Lung (tissue), 12 donors: ENCODE measurements around the gene KRTAP4-6. TPM values are rescaled to one million over a fixed set of nuclear protein-coding genes. Genes with fewer than 3 reads are reported as not detected.

Experiments
- ATAC-seq: fragments of 200-7000 bp; cut with Tn5 transposase; one replicate; pipeline ENCODE4 v1.9.1; 2020; ENCODE audit warnings: moderate number of reproducible peaks; ENCODE audit not compliant: insufficient read depth, low FRiP score
- DNase-seq, 3 donors: peaks; one replicate each; pipeline ENCODE4 v3.0.0-alpha.2; 2013 to 2017
- H3K27ac ChIP-seq, 2 donors: one replicate each; pipeline ENCODE4 v1.5.1; 2013; ENCODE audit warnings: mild to moderate bottlenecking in 2 of 2, moderate library complexity in 2 of 2, control low read depth in 1 of 2, inconsistent platforms in 1 of 2, low read depth in 1 of 2, low read length in 1 of 2
- H3K27me3 ChIP-seq, 3 donors: one replicate each; pipeline ENCODE4 v1.5.1; 2013; ENCODE audit warnings: low read length in 2 of 3; ENCODE audit not compliant: control insufficient read depth in 3 of 3, insufficient read depth in 3 of 3
- H3K36me3 ChIP-seq, 4 donors: one replicate each; pipeline ENCODE4 v1.5.1; 2013; ENCODE audit warnings: low read length in 4 of 4, mild to moderate bottlenecking in 1 of 4, moderate library complexity in 1 of 4; ENCODE audit not compliant: control insufficient read depth in 4 of 4, insufficient read depth in 4 of 4
- H3K4me1 ChIP-seq, 5 donors: one replicate each; pipeline ENCODE4 v1.5.1; 2013; ENCODE audit warnings: low read length in 5 of 5, mild to moderate bottlenecking in 2 of 5, moderate library complexity in 1 of 5; ENCODE audit not compliant: control insufficient read depth in 5 of 5, insufficient read depth in 5 of 5
- H3K4me3 ChIP-seq: one replicate; pipeline ENCODE4 v1.5.1; 2013; ENCODE audit warnings: mild to moderate bottlenecking, control low read depth, moderate library complexity
- H3K9ac ChIP-seq, 2 donors: one replicate each; pipeline ENCODE4 v1.5.1; 2013; ENCODE audit warnings: low read length in 2 of 2, control low read depth in 1 of 2; ENCODE audit not compliant: insufficient read depth in 1 of 2
- H3K9me3 ChIP-seq, 4 donors: one replicate each; pipeline ENCODE4 v1.5.1; 2013; ENCODE audit warnings: low read length in 3 of 4, mild to moderate bottlenecking in 1 of 4, moderate library complexity in 1 of 4; ENCODE audit not compliant: control insufficient read depth in 4 of 4, insufficient read depth in 3 of 4
- WGBS, 2 donors: extraction: QIAGEN DNeasy Blood & Tissue Kit; methylation state at CpG; one replicate each; pipeline ENCODE4 v1.1.7; 2013; 5-methylcytosine and 5-hydroxymethylcytosine counted together
- polyA plus RNA-seq, 2 donors: library from polyadenylated mRNA; stranded (reverse); fragments of 200-250 nt; gene quantifications; one replicate each; pipeline ENCODE4 v1.2.1, GENCODE V29; 2013
- total RNA-seq, 2 donors: library from RNA; depleted of rRNA in 1 of 2; stranded (reverse); fragments of >200 nt in 1 of 2; gene quantifications; one replicate each; pipeline ENCODE4 v1.2.1, GENCODE V29; 2014 to 2021
- TF ChIP-seq, protein P1 (sequence below): IDR thresholded peaks from 2 replicates; pipeline ENCODE4 v1.5.1; 2012; ENCODE audit warnings: mild to moderate bottlenecking; ENCODE audit errors: control extremely low read depth, extremely low read depth
- donor health status: control.
- donor health status: control.
- donor health status: Bipolar disorder and iron deficiency.
- donor health status: healthy.
- donor health status: DM: yes; HTN: yes; CAD: no.

Gene KRTAP4-6
- total and polyA plus RNA-seq, 4 donors: not detected

DNA sequence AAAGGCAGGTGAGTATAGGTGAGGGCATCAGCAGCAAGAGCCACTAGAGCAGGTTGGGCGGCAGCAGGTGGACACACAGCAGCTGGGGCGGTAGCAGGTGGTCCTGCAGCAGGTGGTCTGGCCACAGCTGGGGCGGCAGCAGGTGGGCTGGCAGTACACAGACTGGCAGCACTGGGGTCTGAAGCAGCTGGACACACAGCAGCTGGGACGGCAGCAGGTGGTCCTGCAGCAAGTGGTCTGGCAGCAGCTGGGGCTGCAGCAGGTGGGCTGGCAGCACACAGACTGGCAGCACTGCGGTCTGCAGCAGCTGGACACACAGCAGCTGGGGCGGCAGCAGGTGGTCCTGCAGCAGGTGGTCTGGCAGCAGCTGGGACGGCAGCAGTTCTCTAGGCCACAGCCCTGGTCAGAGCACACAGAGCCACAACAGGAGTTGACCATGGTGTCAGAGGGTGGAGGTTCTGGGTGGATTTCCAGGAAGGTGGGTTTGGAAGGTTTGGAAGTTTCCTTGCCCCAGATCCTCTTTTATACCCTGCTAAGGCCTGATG lies 37.5 kb upstream of the KRTAP4-6 start, which contains the start of gene KRTAP4-2:
KRTAP4-2 (minus strand) TSS at position 495 of the 545 bp plus-strand sequence; CDS start at position 438, 57 bp downstream.
- TF ChIP-seq, protein P1, sequence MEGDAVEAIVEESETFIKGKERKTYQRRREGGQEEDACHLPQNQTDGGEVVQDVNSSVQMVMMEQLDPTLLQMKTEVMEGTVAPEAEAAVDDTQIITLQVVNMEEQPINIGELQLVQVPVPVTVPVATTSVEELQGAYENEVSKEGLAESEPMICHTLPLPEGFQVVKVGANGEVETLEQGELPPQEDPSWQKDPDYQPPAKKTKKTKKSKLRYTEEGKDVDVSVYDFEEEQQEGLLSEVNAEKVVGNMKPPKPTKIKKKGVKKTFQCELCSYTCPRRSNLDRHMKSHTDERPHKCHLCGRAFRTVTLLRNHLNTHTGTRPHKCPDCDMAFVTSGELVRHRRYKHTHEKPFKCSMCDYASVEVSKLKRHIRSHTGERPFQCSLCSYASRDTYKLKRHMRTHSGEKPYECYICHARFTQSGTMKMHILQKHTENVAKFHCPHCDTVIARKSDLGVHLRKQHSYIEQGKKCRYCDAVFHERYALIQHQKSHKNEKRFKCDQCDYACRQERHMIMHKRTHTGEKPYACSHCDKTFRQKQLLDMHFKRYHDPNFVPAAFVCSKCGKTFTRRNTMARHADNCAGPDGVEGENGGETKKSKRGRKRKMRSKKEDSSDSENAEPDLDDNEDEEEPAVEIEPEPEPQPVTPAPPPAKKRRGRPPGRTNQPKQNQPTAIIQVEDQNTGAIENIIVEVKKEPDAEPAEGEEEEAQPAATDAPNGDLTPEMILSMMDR: no peak
- ATAC-seq: no peak
- H3K4me1 ChIP-seq: no peaks in the 10 kb centered on the region
- peaks cover 0 to 3% (median 0%) of the 10 kb centered on the region in 4 donors for H3K9me3 ChIP-seq
- DNase-seq: no peak
- H3K27ac ChIP-seq: no peak within 1 kb of the TSS
- 93% methylated on average over 7 of the region's 7 CpGs for WGBS, 2 donors
- H3K36me3 ChIP-seq: no peaks in the 10 kb centered on the region
- H3K9ac ChIP-seq: no peak within 1 kb of the TSS
- no peaks in the 10 kb centered on the region for H3K27me3 ChIP-seq
- H3K4me3 ChIP-seq: no peak within 1 kb of the TSS

DNA sequence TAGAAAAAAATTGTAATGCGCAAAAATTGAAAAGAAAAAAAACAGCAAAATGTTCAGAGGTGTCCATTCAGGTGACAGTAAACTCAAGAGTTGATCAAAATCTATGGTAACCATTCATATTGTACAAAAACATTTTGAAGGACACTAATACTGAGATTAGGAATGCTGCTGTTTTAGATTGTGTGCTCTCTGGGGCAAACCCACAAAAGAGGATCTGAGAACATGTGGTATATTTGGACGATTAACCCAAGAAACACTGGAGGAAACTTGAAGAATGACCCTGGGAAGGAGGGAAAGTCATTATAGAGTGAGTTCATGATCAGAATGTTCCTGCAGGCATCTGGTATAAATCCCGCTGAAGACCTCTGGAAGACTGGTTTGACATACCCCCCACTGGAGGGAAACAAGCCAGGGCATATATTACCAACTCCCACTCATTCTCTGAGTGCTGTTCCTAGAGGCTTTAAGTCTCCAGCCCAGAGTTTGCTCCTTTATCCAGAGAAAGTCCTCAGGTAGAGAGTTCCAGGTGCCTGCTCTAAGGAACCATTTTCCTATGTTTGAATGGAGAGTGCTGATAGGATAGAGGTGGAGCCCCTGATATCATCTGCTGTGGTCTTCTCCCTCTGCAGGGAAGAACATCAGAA lies 36.5 kb upstream of the KRTAP4-6 start:
- DNase-seq (no peak), ATAC-seq (no peak)
- no peaks in the 10 kb centered on the region for H3K36me3 ChIP-seq
- H3K9ac ChIP-seq: no peak overlapping the region
- no peaks in the 10 kb centered on the region for H3K4me1 ChIP-seq
- TF ChIP-seq, protein P1: no peak
- H3K9me3 ChIP-seq: peaks cover 0 to 5% (median 0%) of the 10 kb centered on the region in 4 donors
- 79 to 87% methylated on average over 3 of the region's 3 CpGs for WGBS, 2 donors
- no peaks in the 10 kb centered on the region for H3K27me3 ChIP-seq
- no peak overlapping the region for H3K4me3 ChIP-seq
- H3K27ac ChIP-seq: no peak overlapping the region

DNA sequence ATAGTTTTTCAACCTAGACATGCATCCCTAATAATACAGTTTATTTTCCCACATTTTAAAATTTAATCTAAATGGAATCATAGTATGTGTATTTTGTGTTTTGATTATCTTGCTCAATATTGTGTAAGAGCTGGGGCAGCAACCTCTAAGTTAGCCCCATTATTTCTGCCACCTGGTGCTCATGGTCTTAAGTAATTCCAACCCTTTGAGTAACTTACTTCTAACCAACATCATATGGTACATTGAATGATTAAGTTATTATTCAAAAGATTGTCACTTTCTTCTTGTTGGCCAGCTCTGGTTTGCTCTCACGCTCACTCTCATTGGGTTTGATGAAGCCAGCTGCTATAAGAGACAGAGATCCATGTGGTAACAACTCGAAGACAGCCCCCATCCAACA lies 31.5 kb upstream of the KRTAP4-6 start:
- 81 to 91% methylated on average over 2 of the region's 2 CpGs for WGBS, 2 donors
- no peaks in the 10 kb centered on the region for H3K36me3 ChIP-seq

More for the DNA sequence above, 31.5 kb upstream of the KRTAP4-6 start:
- Histone ChIP-seq H3K27me3 (no peaks in the 10 kb centered on the region), H3K4me3 (no peak overlapping the region), H3K9me3 (peaks cover 0 to 5% (median 0%) of the 10 kb centered on the region in 4 donors), H3K9ac (no peak overlapping the region), H3K4me1 (no peaks in the 10 kb centered on the region), H3K27ac (no peak overlapping the region)
- DNase-seq (no peak), ATAC-seq (no peak)
- TF ChIP-seq, protein P1: no peak
